GM10266 (cell line): ENCODE results near the gene VMP1.

Experiments
- DNase-seq: peaks from one replicate; pipeline ENCODE4 v3.0.0; 2012; ENCODE audit errors: extremely low spot score
- TF ChIP-seq, protein P1 (sequence below): IDR thresholded peaks from 2 replicates; pipeline ENCODE4 v1.5.1; 2012; ENCODE audit warnings: mild to moderate bottlenecking, low read depth; ENCODE audit not compliant: control insufficient read depth, insufficient read depth; ENCODE audit errors: missing control alignments

The VMP1 gene

DNA sequence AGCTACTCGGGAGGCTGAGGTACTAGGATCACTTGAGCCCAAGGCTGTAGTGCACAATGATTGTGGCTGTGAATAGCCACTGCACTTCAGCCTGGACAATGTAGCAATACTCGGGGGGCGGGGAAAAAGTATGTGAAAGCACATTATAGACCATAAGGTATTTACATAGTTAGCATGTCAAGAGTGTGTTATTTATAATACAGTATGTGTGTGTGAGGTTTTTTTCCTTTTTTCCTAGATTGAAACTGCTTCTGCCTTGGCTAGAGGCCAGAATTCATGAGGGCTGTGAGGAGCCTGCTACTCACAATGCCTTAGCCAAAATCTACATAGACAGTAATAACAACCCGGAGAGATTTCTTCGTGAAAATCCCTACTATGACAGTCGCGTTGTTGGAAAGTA is 30.7 kb upstream of the VMP1 start:
- no peak for DNase-seq
- TF ChIP-seq, protein P1, sequence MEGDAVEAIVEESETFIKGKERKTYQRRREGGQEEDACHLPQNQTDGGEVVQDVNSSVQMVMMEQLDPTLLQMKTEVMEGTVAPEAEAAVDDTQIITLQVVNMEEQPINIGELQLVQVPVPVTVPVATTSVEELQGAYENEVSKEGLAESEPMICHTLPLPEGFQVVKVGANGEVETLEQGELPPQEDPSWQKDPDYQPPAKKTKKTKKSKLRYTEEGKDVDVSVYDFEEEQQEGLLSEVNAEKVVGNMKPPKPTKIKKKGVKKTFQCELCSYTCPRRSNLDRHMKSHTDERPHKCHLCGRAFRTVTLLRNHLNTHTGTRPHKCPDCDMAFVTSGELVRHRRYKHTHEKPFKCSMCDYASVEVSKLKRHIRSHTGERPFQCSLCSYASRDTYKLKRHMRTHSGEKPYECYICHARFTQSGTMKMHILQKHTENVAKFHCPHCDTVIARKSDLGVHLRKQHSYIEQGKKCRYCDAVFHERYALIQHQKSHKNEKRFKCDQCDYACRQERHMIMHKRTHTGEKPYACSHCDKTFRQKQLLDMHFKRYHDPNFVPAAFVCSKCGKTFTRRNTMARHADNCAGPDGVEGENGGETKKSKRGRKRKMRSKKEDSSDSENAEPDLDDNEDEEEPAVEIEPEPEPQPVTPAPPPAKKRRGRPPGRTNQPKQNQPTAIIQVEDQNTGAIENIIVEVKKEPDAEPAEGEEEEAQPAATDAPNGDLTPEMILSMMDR = no peak

DNA sequence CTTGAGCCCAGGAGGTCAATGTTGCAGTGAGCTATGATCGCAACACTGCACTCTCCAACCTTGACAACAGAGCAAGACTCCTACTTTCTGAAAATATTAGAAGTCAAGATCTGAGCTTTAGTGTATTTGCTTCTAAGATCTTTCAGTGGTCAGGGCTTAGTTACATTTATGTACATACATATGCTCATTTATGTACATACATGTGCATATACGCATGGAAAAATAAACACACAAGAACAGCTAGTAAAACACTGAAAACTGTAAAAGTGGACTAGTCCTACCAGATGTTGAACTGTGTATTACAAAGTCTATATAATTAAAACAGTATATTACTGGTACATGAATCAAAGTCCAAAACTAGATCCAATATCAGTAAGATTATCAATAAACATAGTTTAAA is 28.5 kb upstream of the VMP1 start:
- DNase-seq = no peak
- TF ChIP-seq, protein P1 = no peak

DNA sequence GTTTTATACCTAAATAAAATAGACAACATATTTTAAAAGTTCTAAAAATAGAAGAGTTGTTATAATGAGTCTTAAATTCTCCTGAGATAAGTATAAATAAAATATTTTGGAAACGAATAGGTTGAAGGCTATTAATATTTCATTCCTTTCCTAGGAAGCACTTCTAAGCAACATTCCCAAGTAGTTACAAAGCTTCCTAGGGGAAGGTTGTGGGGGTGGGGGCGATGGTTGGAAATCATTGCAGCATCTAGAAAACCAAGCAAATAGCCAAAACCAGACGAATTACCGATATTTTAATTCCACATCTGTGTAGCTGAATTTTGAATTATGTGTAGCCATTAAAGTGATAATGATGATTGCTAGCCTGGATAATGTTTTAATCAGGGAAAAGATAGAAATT is 27.1 kb upstream of the VMP1 start:
- TF ChIP-seq, protein P1 = no peak
- DNase-seq = no peak

DNA sequence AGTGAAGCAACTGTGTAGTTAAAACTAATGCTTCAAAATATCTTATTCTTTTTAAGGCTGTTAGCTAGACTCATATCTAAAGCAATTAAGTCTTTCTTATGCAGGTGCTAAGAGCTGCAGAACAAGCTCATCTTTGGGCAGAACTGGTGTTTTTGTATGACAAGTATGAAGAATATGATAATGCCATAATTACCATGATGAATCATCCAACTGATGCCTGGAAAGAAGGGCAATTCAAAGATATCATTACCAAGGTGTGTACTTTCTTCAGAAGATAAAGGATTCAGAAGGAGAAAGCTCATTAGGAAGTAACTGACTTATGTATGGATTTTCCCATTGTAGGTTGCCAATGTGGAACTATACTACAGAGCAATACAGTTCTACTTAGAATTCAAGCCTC is 24.2 kb upstream of the VMP1 start:
- no peak for DNase-seq
- TF ChIP-seq, protein P1 = no peak

DNA sequence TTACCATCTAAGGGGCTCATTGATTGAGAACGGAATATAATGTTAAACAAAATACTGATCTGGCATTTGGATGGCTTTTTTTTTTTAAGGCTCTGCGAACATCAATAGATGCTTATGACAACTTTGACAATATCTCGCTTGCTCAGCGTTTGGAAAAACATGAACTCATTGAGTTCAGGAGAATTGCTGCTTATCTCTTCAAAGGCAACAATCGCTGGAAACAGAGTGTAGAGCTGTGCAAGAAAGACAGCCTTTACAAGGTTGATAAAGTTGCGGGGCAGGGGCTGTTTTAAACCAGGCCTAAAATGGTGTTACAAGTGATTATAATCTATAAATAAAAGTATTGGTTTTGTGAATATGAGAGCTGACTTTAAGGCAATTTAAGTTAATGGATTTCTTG is 22.5 kb upstream of the VMP1 start:
- TF ChIP-seq, protein P1 = no peak
- no peak for DNase-seq

DNA sequence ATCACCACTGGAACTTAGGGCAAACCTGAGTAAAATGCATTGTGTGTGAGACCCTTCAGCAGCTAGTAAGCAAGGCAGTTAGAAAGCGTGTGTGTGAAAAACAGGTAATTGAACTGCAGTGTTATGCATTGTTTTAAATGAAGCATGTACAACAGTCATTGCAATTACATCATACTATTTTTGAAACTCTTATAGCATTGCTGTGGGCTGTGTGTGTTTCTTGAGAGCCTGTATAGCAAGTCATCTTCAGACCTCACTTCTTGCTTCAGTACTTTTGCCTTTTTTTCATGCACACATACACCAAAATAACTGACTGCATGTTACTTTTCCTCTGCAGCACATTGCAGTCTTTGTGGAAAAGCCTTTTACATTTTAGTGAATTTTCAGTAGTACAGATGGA is 19.4 kb upstream of the VMP1 start:
- TF ChIP-seq, protein P1 = no peak

DNA sequence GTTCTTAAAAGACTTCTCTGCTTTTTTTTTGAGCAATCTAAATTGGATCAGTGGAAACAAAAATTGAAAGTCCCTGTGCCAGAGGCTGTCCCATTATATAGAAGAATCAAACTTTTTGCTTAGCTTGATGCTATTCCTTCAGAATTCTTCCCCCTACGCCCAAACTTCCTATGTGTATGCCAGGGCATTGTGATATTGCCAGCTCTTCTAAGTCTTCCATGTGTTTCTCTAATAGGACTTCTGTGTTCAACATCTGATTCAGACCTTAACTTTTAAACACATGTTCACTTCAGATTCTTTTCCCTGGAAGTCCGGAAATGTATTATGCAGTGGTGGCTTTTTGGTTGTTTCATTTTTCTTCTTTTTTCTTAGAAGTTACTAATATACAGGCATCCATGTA is 19.0 kb upstream of the VMP1 start:
- TF ChIP-seq, protein P1 = no peak

More for the DNA sequence above, 19.4 kb upstream of the VMP1 start:
- no peak for DNase-seq

More for the DNA sequence above, 19.0 kb upstream of the VMP1 start:
- no peak for DNase-seq
